Kidney tubule cell (primary cell): ENCODE results near the gene FGF18.
A peak's percentile ranks its signal among the peaks of the same experiment; 100 is the strongest.

Source experiments
- DNase-seq: peaks from one replicate; pipeline ENCODE4 v3.0.0-alpha.2; 2018; ENCODE audit warnings: low spot score

Gene FGF18

GRCh38 chr5:171422902-171423663 lies 3.6 kb downstream of the FGF18 start:
- DNase-seq = peak; percentile 62

- DNase-seq = no peak
These were observed 5.3 kb downstream of the FGF18 start for GRCh38 chr5:171424726-171425125.

- no peak for DNase-seq
These were observed 6.3 kb downstream of the FGF18 start for GRCh38 chr5:171425596-171426244.

GRCh38 chr5:171426266-171426665 lies 6.8 kb downstream of the FGF18 start:
- DNase-seq = no peak

GRCh38 chr5:171426680-171427079 lies 7.2 kb downstream of the FGF18 start:
- DNase-seq = no peak

- DNase-seq = no peak
These were observed 8.1 kb downstream of the FGF18 start for GRCh38 chr5:171427318-171428167.

GRCh38 chr5:171428168-171428696 lies 8.8 kb downstream of the FGF18 start:
- no peak for DNase-seq

- no peak for DNase-seq
These were observed 9.5 kb downstream of the FGF18 start for GRCh38 chr5:171428809-171429542.

- no peak for DNase-seq
These were observed 10.1 kb downstream of the FGF18 start for GRCh38 chr5:171429543-171429910.

- DNase-seq = no peak
These were observed 11.9 kb downstream of the FGF18 start for GRCh38 chr5:171431251-171431777.

- no peak for DNase-seq
These were observed 12.6 kb downstream of the FGF18 start for GRCh38 chr5:171432076-171432475.

GRCh38 chr5:171432583-171433351 lies 13.3 kb downstream of the FGF18 start:
- DNase-seq = no peak

- DNase-seq = no peak
These were observed 13.9 kb downstream of the FGF18 start for GRCh38 chr5:171433352-171433698.

- DNase-seq = no peak
These were observed 14.7 kb downstream of the FGF18 start for GRCh38 chr5:171433982-171434676.

- no peak for DNase-seq
These were observed 15.4 kb downstream of the FGF18 start for GRCh38 chr5:171434874-171435273.

- no peak for DNase-seq
These were observed 16.5 kb downstream of the FGF18 start for GRCh38 chr5:171435908-171436307.

GRCh38 chr5:171436804-171437285 lies 17.4 kb downstream of the FGF18 start:
- no peak for DNase-seq

- DNase-seq = no peak
These were observed 17.9 kb downstream of the FGF18 start for GRCh38 chr5:171437286-171437821.

- no peak for DNase-seq
These were observed 19.3 kb downstream of the FGF18 start for GRCh38 chr5:171438738-171439137.

GRCh38 chr5:171441246-171441791 lies 21.9 kb downstream of the FGF18 start:
- DNase-seq = no peak
